ENCODE measurements around the gene CDH16.

Gene CDH16

GRCh38 chr16:66859397-66860068 is 59.2 kb downstream of the CDH16 start:
- Mint-ChIP-seq H3K36me3 (ENCODE audit: low read depth) (no peaks in the 10 kb centered on the region), H3K27ac (no peak overlapping the region), H3K4me1 (ENCODE audit: low read depth) (no peaks in the 10 kb centered on the region), H3K4me3 (no peak overlapping the region), H3K9me3 (no peaks in the 10 kb centered on the region), H3K27me3 (ENCODE audit: low read depth) (no peaks in the 10 kb centered on the region)
- DNase-seq (ENCODE audit: low spot score) = no peak

GRCh38 chr16:66858740-66859396 is 59.8 kb downstream of the CDH16 start:
- no peaks in the 10 kb centered on the region for H3K4me1 Mint-ChIP-seq (ENCODE audit: low read depth)
- no peak overlapping the region for H3K4me3 Mint-ChIP-seq
- H3K27me3 Mint-ChIP-seq (ENCODE audit: low read depth) = no peaks in the 10 kb centered on the region
- H3K27ac Mint-ChIP-seq = no peak overlapping the region
- DNase-seq (ENCODE audit: low spot score) = no peak
- no peaks in the 10 kb centered on the region for H3K36me3 Mint-ChIP-seq (ENCODE audit: low read depth)
- H3K9me3 Mint-ChIP-seq = no peaks in the 10 kb centered on the region

Data from T-helper 2 cell treated with Interferon-gamma antibody and Interleukin-4, amounts not matched to agents 5 μg/mL and 100 μg/mL, for 36 hours (primary cell).